Vagina (tissue), 2 donors: ENCODE data around the gene TRIO.

Source experiments
- CTCF ChIP-seq, 3 experiments: fragments of 450-650 bp in 2 of 3; fragments of 200-600 bp in 1 of 3; sonication (generic) in 1 of 3; IDR thresholded peaks; one replicate each; pipeline ENCODE4 v1.5.1; 2017 to 2019; ENCODE audit warnings: antibody characterized with exemption in 3 of 3, mild to moderate bottlenecking in 2 of 3, moderate library complexity in 2 of 3
- POLR2A ChIP-seq, 2 donors: fragments of 450-650 bp; IDR thresholded peaks; one replicate each; pipeline ENCODE4 v1.6.1; 2017; ENCODE audit warnings: antibody characterized with exemption in 2 of 2, mild to moderate bottlenecking in 2 of 2, moderate library complexity in 2 of 2

GRCh38 chr5:14419686-14420085, 276.5 kb downstream of the TRIO start:
- TF ChIP-seq CTCF (IDR thresholded peaks at IDR 0.05) (no peak), POLR2A (IDR thresholded peaks at IDR 0.05) (no peak)
